HG03135 (cell line): ENCODE results near the gene MDFIC.
A peak's percentile ranks its signal among the peaks of the same experiment; 100 is the strongest.

ENCODE experiments used
- ATAC-seq: cut with Tn5 transposase; IDR thresholded peaks from one replicate; pipeline ENCODE4 v1.9.1; 2021; ENCODE audit warnings: mild to moderate bottlenecking, moderate library complexity; ENCODE audit not compliant: unreplicated experiment

The MDFIC gene

GRCh38 chr7:114944745-114945625 is 23.1 kb downstream of the MDFIC start:
- ATAC-seq, result no peak

- no peak for ATAC-seq
These were observed 27.3 kb downstream of the MDFIC start for GRCh38 chr7:114949231-114949630.

GRCh38 chr7:114952296-114952695 is 30.4 kb downstream of the MDFIC start:
- ATAC-seq, result no peak

GRCh38 chr7:114953724-114954123 is 31.8 kb downstream of the MDFIC start:
- no peak for ATAC-seq

- peak; percentile 58 for ATAC-seq
These were observed 34.8 kb downstream of the MDFIC start for GRCh38 chr7:114956702-114957101.

- no peak for ATAC-seq
These were observed 35.5 kb downstream of the MDFIC start for GRCh38 chr7:114957444-114957843.

GRCh38 chr7:114959931-114960330 is 38.0 kb downstream of the MDFIC start:
- peak; percentile 55 for ATAC-seq

GRCh38 chr7:114962441-114962840 is 40.5 kb downstream of the MDFIC start:
- no peak for ATAC-seq

GRCh38 chr7:114966156-114966555 is 44.3 kb downstream of the MDFIC start:
- ATAC-seq, result no peak

GRCh38 chr7:114969096-114969495 is 47.2 kb downstream of the MDFIC start:
- no peak for ATAC-seq

GRCh38 chr7:114970308-114970707 is 48.4 kb downstream of the MDFIC start:
- ATAC-seq, result no peak

GRCh38 chr7:114970732-114971131 is 48.8 kb downstream of the MDFIC start:
- ATAC-seq, result no peak

GRCh38 chr7:114972567-114972966 is 50.7 kb downstream of the MDFIC start:
- ATAC-seq, result no peak

- no peak for ATAC-seq
These were observed 51.3 kb downstream of the MDFIC start for GRCh38 chr7:114973147-114973546.

GRCh38 chr7:114975401-114975800 is 53.5 kb downstream of the MDFIC start:
- ATAC-seq, result no peak

GRCh38 chr7:114976666-114977065 is 54.8 kb downstream of the MDFIC start:
- no peak for ATAC-seq

GRCh38 chr7:114977277-114977676 is 55.4 kb downstream of the MDFIC start:
- ATAC-seq, result no peak

- ATAC-seq, result no peak
These were observed 57.5 kb downstream of the MDFIC start for GRCh38 chr7:114979388-114979787.

- ATAC-seq, result no peak
These were observed 58.1 kb downstream of the MDFIC start for GRCh38 chr7:114979803-114980507.

- ATAC-seq, result no peak
These were observed 59.4 kb downstream of the MDFIC start for GRCh38 chr7:114981323-114981722.

GRCh38 chr7:114985116-114985715 is 63.3 kb downstream of the MDFIC start:
- ATAC-seq, result no peak
